HUES48 (cell line): ENCODE measurements around the gene MCHR1.
"Not testable (repeated sequence)": the region's sequence is repeated elsewhere in the genome, so short reads cannot be mapped to it uniquely, and the experiment has no call there.

ENCODE experiments used
- H3K27ac ChIP-seq: one replicate; pipeline ENCODE4 v1.7.0; 2013; ENCODE audit warnings: low read depth, low read length, inconsistent platforms
- H3K27me3 ChIP-seq: 2 replicates; pipeline ENCODE4 v1.6.1; 2013; ENCODE audit warnings: mild to moderate bottlenecking, low read length; ENCODE audit not compliant: control insufficient read depth, insufficient read depth
- H3K36me3 ChIP-seq: 2 replicates; pipeline ENCODE4 v1.6.1; 2013; ENCODE audit warnings: low read length; ENCODE audit not compliant: control insufficient read depth, insufficient read depth
- H3K4me1 ChIP-seq: 2 replicates; pipeline ENCODE4 v1.6.1; 2013; ENCODE audit warnings: mild to moderate bottlenecking, low read length; ENCODE audit not compliant: control insufficient read depth, insufficient read depth
- H3K4me3 ChIP-seq: 2 replicates; pipeline ENCODE4 v1.5.1; 2013; ENCODE audit warnings: mild to moderate bottlenecking, low read depth, low read length
- H3K9ac ChIP-seq: 2 replicates; pipeline ENCODE4 v1.6.1; 2013; ENCODE audit warnings: mild to moderate bottlenecking, low read depth, low read length, moderate library complexity
- H3K9me3 ChIP-seq: 2 replicates; pipeline ENCODE4 v1.6.1; 2013; ENCODE audit warnings: low read length; ENCODE audit not compliant: control insufficient read depth, insufficient read depth

Gene MCHR1

DNA sequence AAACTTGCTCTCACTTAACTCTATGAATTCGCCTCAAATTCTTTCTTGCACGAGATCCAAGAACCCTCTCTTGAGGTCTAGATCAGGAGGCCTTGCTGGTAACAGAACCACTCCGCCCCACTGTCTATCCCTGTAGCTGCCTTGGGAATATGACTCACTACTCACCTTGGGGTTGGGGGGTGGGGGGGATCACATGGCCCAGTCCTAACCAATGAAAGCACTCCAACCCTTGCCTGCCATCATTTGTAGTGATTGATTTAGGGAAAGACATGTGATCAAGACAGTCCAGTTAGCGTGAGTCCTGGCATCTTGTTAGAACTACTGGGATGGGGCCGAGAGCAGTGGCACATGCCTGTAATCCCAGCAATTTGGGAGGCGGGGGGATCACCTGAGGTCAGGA lies 38.0 kb upstream of the MCHR1 start:
- H3K27me3 ChIP-seq, result no peaks in the 10 kb centered on the region
- H3K27ac ChIP-seq, result no peak overlapping the region
- H3K36me3 ChIP-seq, result no peaks in the 10 kb centered on the region
- H3K4me1 ChIP-seq, result 0 out of 2 replicates have a peak, but pooled peaks cover 4% of the 10 kb centered on the region
- no peaks in the 10 kb centered on the region for H3K9me3 ChIP-seq
- H3K4me3 ChIP-seq, result no peak overlapping the region
- no peak overlapping the region for H3K9ac ChIP-seq

- H3K27me3 ChIP-seq, result no peaks in the 10 kb centered on the region
- H3K36me3 ChIP-seq, result no peaks in the 10 kb centered on the region
- H3K9ac ChIP-seq, result no peak overlapping the region
- H3K4me3 ChIP-seq, result no peak overlapping the region
- H3K27ac ChIP-seq, result no peak overlapping the region
- H3K4me1 ChIP-seq, result 0 out of 2 replicates have a peak, but pooled peaks cover 4% of the 10 kb centered on the region
- no peaks in the 10 kb centered on the region for H3K9me3 ChIP-seq
Observed at GRCh38 chr22:40642316-40642715, 37.0 kb upstream of the MCHR1 start.

DNA sequence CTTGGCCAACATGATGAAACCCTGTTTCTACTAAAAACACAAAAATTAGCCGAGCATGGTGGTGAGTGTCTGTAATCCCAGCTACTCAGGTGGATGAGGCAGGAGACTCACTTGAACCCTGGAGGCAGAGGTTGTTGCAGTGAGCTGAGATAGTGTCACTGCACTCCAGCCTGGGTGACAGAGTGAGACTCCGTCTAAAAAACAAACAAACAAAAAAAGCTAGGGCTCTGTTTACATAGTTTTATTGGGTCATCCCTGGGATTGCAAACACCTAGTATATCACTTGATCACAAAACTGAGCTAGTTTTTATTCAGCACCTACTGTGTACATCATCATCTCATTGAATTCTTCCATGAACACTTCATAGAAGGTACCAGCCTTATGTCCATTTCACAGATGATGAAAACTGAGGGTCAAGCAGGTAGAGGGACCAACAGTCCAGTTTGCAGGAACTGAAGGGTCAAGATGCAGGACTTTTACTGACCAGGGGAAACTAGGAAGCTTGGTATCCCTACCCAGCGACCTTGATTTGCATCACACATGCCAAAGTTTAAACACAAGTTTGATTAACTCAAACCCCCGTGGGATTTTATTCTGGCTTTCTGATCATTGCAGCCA lies 33.6 kb upstream of the MCHR1 start:
- Histone ChIP-seq H3K36me3 (no peaks in the 10 kb centered on the region), H3K9ac (no peak overlapping the region), H3K9me3 (no peaks in the 10 kb centered on the region), H3K27ac (no peak overlapping the region), H3K4me1 (0 out of 2 replicates have a peak, but pooled peaks cover 4% of the 10 kb centered on the region), H3K27me3 (no peaks in the 10 kb centered on the region), H3K4me3 (no peak overlapping the region)

GRCh38 chr22:40648386-40648785 lies 30.9 kb upstream of the MCHR1 start:
- no peak overlapping the region for H3K4me3 ChIP-seq
- peaks cover 7% of the 10 kb centered on the region; the same call in 1 of the 2 replicates for H3K4me1 ChIP-seq
- no peaks in the 10 kb centered on the region for H3K9me3 ChIP-seq
- no peaks in the 10 kb centered on the region for H3K27me3 ChIP-seq
- H3K9ac ChIP-seq, result no peak overlapping the region
- no peaks in the 10 kb centered on the region for H3K36me3 ChIP-seq
- no peak overlapping the region for H3K27ac ChIP-seq

GRCh38 chr22:40651057-40651456 lies 28.2 kb upstream of the MCHR1 start:
- Histone ChIP-seq H3K27ac (peak overlapping the region; percentile 95), H3K9me3 (no peaks in the 10 kb centered on the region), H3K27me3 (no peaks in the 10 kb centered on the region), H3K4me3 (no peak overlapping the region), H3K9ac (no peak overlapping the region), H3K4me1 (peaks cover 7% of the 10 kb centered on the region; the same call in 1 of the 2 replicates), H3K36me3 (no peaks in the 10 kb centered on the region)

DNA sequence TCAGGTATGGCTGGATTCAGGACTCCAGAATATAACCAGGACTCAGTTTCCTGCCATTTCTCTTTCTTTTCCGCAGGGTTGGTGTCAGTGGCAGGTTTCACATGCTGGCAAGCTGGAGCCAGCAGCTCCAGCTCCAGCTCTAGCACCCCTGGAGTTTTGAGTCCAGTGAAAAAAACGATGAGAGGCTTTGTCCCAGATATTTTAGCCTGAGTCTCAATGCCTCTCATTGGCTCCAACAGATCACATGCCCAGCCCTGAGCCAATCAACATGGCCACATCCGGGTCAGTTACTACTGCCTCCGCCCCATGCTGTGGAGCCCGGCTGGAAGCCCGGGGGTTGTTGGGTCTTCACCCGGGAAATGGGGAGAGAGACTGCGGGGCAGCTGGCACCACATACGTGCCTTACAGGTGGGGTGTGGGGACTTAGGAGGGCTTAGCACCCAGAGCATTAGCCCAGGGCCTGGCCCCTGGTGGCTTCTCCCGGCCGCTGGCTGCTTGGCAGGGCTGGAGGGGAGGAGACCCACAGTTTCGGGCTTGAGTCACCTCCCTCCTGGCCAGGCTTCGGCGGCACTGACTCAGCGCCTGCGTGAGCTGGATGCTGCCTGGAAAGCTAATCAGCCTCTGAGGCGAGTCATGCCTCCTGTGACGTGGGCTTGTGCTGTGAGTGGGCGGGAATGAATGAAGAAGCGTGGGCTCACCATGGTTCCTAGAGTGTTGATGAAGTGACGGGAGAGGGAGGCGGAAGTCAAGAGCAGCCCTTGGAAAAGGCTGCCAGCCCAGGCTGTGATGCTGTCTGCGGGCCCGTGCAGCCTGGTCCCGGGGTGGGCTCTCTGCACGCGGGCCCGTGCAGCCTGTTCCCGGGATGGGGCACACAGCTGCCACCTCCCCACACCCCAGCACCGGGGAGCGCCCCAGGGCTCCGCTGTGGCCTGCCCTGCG lies 27.5 kb upstream of the MCHR1 start:
- H3K9me3 ChIP-seq, result no peaks in the 10 kb centered on the region
- peak overlapping the region; percentile 95 for H3K27ac ChIP-seq
- H3K36me3 ChIP-seq, result no peaks in the 10 kb centered on the region
- peaks cover 6% of the 10 kb centered on the region; the same call in 1 of the 2 replicates for H3K4me1 ChIP-seq
- peak overlapping the region; percentile 54 for H3K4me3 ChIP-seq
- H3K27me3 ChIP-seq, result no peaks in the 10 kb centered on the region
- H3K9ac ChIP-seq, result peak overlapping the region; percentile 49; the same call in 1 of the 2 replicates

DNA sequence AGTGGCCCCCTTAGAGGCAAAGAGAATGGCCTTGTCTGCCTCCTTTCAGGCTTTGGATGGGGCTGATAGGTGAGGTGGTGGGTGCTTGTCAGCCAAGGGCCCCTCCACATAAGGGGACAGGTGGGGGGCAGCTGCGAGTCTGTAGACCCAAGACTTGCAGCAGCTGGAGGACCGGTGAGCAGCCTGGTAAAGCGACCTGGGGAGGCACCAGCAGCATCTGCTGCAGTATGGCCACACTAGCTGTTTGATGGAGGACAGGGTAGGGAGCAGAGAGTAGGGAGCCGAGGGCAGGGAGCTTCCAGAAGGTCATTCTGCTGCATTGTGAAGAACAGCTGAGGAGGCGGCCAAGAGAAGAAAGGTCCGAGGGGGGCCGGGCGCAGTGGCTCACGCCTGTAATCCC lies 25.9 kb upstream of the MCHR1 start:
- Histone ChIP-seq H3K9ac (no peak overlapping the region), H3K36me3 (no peaks in the 10 kb centered on the region), H3K27ac (no peak overlapping the region), H3K27me3 (no peaks in the 10 kb centered on the region), H3K4me3 (no peak overlapping the region), H3K4me1 (peaks cover 6% of the 10 kb centered on the region; the same call in 1 of the 2 replicates), H3K9me3 (no peaks in the 10 kb centered on the region)

GRCh38 chr22:40654522-40655167 lies 24.6 kb upstream of the MCHR1 start:
- Histone ChIP-seq H3K27me3 (no peaks in the 10 kb centered on the region), H3K27ac (no peak overlapping the region), H3K9me3 (no peaks in the 10 kb centered on the region), H3K4me3 (no peak overlapping the region), H3K4me1 (peaks cover 6% of the 10 kb centered on the region; the same call in 1 of the 2 replicates), H3K9ac (no peak overlapping the region), H3K36me3 (no peaks in the 10 kb centered on the region)

GRCh38 chr22:40655941-40656340 lies 23.3 kb upstream of the MCHR1 start:
- not testable (repeated sequence) for H3K27me3 ChIP-seq, H3K9ac ChIP-seq, H3K27ac ChIP-seq, H3K36me3 ChIP-seq, H3K4me1 ChIP-seq, H3K4me3 ChIP-seq, H3K9me3 ChIP-seq

DNA sequence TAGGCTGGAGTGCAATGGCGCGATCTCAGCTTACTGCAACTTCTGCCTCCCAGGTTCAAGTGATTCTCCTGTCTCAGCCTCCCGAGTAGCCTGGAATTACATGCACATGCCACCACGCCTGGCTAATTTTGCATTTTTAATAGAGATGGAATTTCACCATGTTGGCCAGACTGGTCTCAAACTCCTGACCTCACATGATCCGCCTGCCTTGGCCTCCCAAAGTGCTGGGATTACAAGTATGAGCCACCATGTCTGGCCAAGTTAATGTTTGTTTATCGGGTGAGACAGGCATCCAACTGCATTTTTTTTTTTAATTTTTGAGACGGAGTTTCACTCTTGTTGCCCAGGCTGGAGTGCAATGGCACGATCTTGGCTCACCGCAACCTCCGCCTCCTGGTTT lies 22.6 kb upstream of the MCHR1 start:
- H3K27me3 ChIP-seq, H3K4me1 ChIP-seq, H3K4me3 ChIP-seq, H3K9ac ChIP-seq, H3K36me3 ChIP-seq, H3K27ac ChIP-seq, H3K9me3 ChIP-seq: not testable (repeated sequence)

DNA sequence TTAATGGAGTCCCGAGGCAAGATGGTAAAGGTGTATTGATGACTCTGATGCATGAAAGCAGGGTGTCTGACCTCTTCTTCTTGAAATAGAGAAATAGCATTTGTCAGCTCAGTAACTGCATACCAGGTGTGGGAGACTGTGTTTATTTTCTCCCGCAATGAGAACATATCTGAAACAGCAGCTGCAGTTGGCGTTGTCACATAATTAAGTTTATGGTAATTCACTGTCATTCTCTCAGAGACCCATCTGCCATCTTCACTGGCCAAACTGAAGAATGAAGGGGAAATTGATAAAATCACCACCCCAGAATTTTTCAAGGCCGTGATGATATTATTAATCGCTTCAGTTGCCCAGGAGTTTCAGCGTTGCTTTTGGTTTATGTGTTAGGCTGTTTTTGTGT lies 20.1 kb upstream of the MCHR1 start:
- H3K4me1 ChIP-seq, result peaks cover 3% of the 10 kb centered on the region; the same call in 1 of the 2 replicates
- no peaks in the 10 kb centered on the region for H3K9me3 ChIP-seq
- no peak overlapping the region for H3K27ac ChIP-seq

More for the DNA sequence above, 20.1 kb upstream of the MCHR1 start:
- H3K27me3 ChIP-seq, result no peaks in the 10 kb centered on the region
- no peak overlapping the region for H3K9ac ChIP-seq
- H3K36me3 ChIP-seq, result no peaks in the 10 kb centered on the region
- no peak overlapping the region for H3K4me3 ChIP-seq
